ENCODE data around the gene ZFY.
"Not testable (repeated sequence)": the region's sequence is repeated elsewhere in the genome, so short reads cannot be mapped to it uniquely, and the experiment has no call there.

DNA sequence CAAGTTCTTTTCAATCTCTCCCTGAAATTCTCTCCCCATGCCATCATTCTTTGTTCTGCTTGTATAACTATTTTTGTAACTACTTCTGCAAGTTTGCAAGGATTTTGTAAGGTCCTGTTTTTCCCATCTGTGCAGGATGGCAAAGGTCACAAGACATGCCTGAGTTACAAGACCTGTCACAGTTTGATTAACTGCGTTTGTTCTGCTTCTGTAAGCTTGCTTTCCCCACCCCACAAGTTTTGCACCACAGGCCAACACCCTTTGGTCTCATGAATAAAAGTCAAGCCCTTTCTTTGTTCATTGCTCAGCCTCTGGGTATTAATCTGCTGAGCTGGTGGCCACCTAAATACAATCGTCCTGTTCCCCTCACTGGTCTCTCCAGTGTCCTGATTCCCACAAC, 70.8 kb downstream of the ZFY start:
- TF ChIP-seq, protein P1, sequence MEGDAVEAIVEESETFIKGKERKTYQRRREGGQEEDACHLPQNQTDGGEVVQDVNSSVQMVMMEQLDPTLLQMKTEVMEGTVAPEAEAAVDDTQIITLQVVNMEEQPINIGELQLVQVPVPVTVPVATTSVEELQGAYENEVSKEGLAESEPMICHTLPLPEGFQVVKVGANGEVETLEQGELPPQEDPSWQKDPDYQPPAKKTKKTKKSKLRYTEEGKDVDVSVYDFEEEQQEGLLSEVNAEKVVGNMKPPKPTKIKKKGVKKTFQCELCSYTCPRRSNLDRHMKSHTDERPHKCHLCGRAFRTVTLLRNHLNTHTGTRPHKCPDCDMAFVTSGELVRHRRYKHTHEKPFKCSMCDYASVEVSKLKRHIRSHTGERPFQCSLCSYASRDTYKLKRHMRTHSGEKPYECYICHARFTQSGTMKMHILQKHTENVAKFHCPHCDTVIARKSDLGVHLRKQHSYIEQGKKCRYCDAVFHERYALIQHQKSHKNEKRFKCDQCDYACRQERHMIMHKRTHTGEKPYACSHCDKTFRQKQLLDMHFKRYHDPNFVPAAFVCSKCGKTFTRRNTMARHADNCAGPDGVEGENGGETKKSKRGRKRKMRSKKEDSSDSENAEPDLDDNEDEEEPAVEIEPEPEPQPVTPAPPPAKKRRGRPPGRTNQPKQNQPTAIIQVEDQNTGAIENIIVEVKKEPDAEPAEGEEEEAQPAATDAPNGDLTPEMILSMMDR (IDR thresholded peaks at IDR 0.05): not testable (repeated sequence)
- not testable (repeated sequence) for TF ChIP-seq POLR2A (IDR thresholded peaks at IDR 0.05)

Measured in breast epithelium (tissue), 3 donors.